ENCODE data around the gene TXN2. TPM values are rescaled to one million over a fixed set of nuclear protein-coding genes. Genes with fewer than 3 reads are reported as not detected.
A peak's percentile ranks its signal among the peaks of the same experiment; 100 is the strongest.
"Not testable (repeated sequence)": the region's sequence is repeated elsewhere in the genome, so short reads cannot be mapped to it uniquely, and the experiment has no call there.

TXN2 gene
- total RNA-seq, 1 donor from 2014 or later, result 127 TPM

DNA sequence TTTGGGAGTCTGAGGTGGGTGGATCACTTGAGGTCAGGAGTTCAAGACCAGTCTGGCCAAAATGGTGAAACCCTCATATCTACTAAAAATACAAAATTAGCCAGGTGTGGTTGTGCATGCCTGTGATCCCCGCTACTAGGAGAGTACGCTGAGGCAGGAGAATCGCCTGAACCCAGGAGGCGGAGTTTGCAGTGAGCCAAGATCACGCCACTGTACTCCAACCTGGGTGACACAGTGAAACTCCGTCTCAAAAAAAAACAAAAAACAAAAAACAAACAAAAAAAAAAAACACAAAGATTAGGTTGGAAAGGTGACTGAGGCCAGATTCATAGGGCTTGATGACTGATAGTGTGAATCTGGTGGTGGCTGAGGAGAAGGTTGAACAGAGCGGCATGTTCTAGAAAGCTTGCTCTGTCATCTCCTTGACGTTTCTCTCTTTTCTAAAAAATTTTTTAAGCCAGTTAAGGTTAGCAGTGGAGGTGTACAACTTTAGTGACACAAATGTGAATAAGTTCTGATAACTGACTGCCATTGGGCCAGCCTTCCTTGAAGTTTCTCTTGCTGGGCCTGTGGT lies 40.9 kb downstream of the TXN2 start:
- DNase-seq (ENCODE audit: missing footprints), result no peak
- ATAC-seq, result no peak
- intact Hi-C loops (cut with DNase I), result no loop called here

DNA sequence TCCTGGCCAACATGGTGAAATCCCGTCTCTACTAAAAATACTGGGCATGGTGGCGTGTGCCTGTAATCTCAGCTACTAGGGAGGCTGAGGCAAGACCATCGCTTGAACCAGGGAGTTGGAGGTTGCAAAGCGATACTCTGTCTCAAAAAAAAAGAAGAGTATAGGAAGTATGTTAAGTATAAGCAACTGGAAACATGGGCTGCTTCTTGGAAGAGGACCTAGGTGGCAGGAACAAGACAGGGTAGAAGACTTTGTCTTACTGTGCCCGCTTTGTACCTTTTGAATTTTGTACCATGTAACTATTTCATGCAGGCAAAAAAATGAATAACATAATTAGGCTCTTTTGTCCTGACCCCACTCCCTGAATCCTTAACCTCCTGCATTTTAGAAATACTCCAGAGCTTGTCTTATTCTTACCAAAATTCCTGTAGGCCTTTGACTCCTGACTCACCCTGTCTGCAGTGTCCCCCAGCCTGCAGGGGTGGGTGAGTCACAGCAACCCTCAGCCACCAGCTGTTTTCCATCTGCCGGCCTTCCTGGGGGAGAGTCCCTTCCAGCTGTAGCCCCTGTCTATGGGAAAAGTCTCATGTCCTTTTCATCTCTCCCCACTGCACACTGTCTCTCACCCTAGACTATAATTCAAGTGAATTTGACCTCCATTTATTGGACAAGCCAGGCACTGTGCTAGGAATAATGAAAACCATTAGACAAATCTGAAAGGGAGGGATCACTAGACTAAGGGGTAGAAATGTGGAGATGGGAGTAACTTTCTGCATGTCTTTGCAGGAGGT lies 41.8 kb downstream of the TXN2 start:
- DNase-seq (ENCODE audit: missing footprints), result no peak
- intact Hi-C loops (cut with DNase I), result no loop called here
- ATAC-seq, result peak; percentile 88

DNA sequence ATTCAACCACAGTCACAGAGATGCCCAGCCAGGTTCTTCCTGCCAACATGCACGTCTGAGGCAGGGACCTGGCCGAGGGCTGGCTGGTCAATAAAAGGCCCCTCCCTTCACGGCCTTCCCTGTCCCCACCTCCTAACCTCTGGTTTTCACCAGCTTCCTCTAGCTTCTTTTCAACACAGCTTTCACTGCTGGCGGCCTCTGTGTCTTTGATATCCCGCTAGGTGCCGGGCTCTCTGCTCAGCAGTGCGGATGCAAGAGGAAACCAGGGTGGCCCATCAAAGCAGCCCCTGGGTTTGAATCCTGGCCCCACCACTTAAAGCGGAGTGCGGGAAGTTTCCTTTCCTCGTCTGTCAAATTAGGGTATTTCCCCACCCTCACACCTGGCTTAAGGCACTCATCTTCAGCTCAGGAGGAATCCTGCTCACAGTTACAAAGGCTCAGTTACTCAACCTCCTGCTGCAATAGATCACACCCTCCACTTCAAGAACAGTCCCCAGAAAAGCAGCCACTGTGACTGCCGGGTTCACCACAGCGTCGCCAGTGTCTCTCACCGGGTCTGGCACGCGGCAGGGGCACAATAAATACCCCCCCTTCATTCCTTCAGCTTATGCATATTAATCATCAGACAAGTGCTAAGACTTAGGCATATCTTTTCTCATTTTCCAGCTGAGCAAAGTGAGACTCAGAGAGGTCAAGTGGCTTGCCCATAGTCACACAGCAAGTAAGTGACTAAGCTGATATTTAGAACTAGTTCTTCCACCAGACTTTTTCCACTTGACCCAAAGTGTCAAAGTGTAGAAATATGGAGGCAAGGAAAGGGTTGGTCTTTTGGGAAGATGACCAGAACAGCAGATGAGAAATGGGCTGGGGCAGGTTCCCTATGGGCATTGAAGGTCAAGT lies 45.7 kb downstream of the TXN2 start:
- no peak for DNase-seq (ENCODE audit: missing footprints)
- no peak for ATAC-seq
- intact Hi-C loops (cut with DNase I), result no loop called here

DNA sequence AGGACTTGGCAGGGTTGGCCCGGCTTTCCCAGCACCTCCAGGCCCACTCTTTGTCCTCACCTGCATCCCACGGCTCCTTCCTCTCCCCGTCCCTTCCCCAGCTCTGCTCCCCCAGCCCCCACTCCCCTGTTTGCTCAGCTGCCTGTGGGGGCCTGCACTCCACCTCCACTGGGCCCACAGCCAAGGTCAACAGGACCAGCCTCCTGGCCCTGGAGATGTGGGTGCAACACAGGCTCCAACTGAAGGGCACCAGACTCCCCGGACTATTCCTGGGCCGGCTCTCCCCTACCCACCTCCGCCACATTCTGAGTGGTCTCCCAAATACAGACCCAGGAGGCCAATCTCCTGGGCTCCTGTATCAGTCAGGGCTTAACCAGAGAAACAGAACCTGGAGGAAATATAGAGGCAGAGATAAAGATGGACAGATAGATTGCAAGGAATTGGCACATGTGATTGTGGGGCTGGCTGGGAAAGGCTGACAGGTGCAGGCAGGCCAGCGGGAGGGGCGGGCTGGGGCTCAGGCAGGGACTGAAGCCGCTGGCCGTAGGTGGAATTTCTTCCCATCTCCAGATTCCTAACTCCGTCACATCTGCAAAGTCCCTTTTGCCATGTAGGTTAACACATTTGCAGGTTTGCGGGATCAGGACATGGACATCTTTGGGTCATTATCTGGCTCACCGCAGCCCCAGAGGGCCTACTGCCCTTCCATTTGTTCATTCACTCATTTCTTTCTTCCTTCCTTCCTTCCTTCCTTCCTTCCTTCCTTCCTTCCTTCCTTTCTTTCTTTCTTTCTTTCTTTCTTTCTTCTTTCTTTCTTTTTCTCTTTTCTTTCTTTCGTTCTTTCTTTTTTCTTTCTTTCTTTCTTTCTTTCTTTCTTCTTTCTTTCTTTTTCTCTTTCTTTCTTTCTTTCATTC lies 47.9 kb downstream of the TXN2 start:
- no peak for ATAC-seq
- DNase-seq (ENCODE audit: missing footprints), result no peak
- intact Hi-C loops (cut with DNase I), result no loop called here

DNA sequence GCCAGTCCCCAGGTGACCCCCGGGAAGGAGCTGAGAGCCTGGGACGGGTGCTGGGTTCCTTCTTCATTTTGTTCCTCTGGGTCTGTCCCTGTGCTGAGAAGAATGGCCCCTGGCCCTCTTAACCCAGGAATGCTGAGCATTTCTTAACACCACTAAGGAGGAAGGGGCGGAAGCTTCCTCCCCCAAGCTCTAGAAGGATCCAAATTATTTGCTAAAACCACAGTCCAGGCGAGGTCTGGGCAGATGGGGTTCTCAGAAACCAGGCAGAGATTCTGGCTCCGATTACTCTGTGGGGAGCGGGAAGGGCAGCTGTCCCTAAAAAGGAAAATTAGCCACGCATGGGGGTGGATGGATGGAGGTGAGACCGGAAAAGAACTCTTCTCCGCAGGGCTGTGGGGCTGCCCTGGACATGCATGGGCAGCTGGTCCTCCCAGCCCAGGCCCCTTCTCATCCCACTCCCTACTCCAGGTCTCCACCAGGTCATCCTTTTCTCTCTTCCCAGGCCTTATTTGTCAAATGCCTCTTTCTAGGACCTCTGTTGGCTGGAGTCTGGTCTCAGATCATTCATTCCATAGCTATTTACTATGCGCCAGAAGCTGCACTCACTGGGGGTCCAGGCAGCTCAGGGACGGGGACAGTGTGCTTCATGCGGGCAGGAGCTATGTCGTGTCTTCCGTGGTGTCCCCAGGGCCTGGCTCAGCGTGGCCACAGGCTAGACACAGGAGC lies 48.7 kb downstream of the TXN2 start:
- DNase-seq (ENCODE audit: missing footprints) (no peak), ATAC-seq (no peak)
- intact Hi-C loops (cut with DNase I), result no loop called here

DNA sequence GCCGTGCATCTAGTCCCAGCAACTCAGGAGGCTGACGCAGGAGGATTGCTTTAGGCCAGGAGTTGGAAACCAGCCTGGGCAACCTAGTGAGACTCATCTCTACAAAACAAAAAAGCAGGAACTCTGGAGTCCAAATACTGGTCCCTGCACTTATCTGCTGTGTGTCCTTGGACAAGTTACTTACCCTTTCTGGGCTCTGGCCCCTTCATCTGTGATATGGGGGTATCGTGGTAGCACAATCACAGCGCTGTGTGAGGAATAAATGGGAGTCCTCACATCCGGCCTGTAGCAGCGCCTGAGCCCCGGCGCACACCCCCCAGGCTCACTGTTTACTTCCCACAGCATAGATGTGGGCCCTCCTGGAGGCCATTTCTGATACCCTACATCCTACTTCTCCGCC lies 49.5 kb downstream of the TXN2 start:
- DNase-seq (ENCODE audit: missing footprints) (no peak), ATAC-seq (no peak)
- intact Hi-C loops (cut with DNase I), result no loop called here

DNA sequence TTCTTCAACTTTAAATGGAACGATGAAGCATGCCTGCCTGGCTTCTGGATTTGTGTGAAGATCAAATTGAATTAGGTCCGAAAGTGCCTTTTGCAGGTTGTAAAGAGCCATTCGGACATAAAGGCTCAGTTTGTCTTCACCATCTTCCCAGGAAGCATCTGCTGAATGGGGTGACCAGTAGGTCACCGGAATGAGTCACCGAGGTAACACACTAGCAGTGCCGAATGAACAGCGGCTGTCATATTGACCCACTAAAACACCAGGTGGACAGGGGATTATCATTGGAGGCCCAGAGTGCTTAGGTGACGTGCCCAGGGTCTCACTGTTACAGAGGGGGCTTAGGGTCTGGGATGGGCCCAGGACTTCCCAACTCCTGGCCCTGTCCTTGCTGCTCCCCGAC lies 50.6 kb downstream of the TXN2 start:
- DNase-seq (ENCODE audit: missing footprints), result no peak
- intact Hi-C loops (cut with DNase I), result no loop called here
- no peak for ATAC-seq

DNA sequence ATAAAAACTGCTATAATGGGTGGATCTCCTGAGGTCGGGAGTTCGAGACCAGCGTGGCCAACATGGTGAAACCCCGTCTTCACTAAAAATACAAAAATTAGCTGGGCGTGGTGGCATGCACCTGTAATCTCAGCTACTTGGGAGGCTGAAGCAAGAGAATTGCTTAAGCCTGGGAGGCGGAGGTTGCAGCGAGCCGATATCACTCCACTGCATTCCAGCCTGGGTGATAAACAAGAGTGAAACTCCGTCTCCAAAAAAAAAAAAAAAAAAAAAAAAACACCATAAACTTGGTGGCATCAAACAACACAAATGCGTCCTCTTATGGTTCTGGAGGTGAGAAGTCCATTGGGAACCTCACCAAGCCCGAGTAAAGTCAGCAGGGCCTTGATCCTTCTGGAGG lies 53.5 kb downstream of the TXN2 start:
- ATAC-seq; DNase-seq (ENCODE audit: missing footprints); intact Hi-C loops (cut with DNase I): not testable (repeated sequence)

DNA sequence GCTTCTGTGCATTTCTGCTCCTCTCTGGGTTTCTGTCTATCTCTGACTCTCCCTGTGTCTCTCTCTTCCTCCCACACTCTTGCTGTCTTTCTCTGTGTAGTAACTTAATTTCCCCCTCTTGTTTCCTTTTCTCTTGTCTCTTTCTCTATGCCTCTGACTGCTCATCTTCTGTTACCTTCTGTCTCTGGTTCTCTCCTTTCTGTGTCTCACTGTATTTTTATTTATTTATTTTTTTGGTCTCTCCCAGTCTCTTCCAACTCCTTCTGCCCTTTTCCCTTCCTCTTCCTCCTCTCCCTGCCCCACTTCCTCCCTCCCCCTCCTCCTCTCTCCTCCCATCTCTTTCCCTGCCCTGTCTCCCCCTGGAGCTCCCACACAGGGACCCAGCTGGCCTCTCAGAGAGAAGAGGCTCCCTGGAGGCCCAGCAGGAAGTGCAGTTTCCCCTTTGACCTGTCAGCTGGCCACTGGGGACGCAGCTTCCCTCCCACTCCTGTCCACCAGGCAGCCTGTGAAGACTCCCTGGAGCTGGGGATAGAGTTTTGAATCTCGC lies 55.4 kb downstream of the TXN2 start:
- peak; percentile 83 for DNase-seq (ENCODE audit: missing footprints)
- intact Hi-C loops (cut with DNase I), result no loop called here

DNA sequence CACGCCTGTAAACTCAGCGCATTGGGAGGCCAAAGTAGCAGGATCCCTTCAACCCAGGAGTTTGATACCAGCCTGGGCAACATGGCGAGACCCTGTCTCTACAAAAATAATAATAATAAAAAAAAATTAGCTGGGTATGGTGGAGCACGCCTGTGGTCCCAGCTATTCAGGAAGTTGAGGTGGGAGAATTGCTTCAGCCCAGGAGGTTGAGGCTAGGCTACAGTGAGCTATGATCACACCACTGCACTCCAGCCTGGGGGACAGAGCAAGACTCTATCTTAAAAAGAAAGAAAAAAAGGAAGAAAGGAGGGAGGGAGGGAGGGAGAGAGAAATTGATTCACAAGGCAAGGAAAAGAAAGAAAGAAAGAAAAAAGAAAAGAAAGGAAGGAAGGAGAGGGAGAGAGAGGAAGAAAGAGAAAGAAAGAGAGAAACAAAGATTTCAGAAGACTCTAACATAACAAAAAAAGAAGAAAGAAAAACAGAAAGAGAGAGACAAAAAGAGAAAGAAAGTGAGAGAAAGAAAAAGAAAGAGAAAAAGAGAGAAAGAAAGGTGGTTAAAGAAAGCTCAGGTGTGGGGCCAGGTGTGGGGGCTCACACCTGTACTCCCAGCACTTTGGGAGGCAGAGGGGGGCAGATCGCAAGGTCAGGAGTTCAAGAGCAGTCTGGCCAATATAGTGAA lies 56.4 kb downstream of the TXN2 start:
- ATAC-seq (no peak), DNase-seq (ENCODE audit: missing footprints) (no peak)
- intact Hi-C loops (cut with DNase I), result loop anchor here (5.0 kb wide), 1 partner anchor 32 kb away; no protein-coding TSS in a partner anchor

More for the DNA sequence above, 55.4 kb downstream of the TXN2 start:
- ATAC-seq, result peak; percentile 66

DNA sequence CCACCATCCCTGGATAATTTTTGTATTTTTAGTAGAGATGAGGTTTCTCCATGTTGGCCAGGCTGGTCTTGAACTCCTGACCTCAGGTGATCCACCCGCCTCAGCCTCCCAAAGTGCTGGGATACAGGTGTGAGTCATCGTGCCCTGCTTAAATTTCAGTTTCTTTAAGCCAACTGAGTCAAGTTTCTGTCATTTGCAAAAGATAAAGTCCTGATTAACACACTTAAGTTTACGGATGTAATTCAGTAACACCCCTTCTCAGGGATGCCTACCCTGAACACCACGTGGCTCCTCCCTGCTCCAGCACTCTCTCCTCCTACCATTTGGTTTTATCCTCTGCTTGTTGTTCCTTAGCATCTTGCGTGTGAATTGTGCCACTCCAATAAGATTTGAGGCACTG lies 57.0 kb downstream of the TXN2 start:
- intact Hi-C loops (cut with DNase I), result loop anchor here (5.0 kb wide), 1 partner anchor 33 kb away; no protein-coding TSS in a partner anchor
- DNase-seq (ENCODE audit: missing footprints); ATAC-seq: not testable (repeated sequence)

DNA sequence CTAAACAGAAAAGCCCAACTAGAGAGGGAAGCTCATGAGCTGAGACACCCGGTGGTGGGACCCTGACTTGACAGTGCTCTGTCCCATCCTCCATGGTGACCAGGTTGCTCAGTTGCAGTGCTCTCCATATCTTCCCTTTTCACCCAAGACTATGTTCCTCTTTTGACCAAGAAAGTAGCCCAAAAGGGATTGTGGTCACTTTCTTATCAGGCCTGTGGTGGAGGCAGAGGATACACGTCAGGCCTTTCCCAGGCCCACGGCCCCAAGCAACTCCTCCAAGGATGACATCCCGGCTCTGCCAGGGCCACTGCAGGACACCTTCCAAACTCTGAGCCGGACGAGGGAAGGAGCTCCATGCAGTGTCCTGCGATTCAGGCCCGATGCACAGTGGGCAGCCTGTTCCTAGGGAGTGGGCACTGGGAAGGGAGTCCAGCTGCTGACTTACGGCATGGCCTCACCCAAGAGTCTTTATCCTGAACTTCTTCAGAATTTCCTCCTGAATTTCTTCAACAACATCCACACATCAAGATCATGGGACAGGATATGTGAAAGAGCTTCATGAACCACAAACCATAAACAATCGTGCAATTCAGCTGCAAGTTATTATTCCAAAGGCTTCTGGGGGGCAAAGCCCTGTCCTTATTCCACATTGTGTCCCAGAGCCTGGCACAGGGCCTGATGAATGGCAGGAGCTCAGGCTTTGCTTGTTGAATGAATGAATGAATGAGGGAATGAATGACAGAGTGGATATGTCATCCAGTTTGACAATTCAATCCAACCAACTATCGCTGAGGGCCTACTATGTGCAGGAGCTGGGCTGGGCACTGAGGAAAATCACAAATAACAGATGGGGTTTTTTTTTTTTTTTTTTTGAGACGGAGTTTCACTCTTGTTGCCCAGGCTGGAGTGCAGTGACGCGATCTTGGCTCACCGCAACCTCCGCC lies 57.7 kb downstream of the TXN2 start:
- intact Hi-C loops (cut with DNase I), result loop anchor here (5.0 kb wide), 1 partner anchor 34 kb away; no protein-coding TSS in a partner anchor
- ATAC-seq (no peak), DNase-seq (ENCODE audit: missing footprints) (no peak)

DNA sequence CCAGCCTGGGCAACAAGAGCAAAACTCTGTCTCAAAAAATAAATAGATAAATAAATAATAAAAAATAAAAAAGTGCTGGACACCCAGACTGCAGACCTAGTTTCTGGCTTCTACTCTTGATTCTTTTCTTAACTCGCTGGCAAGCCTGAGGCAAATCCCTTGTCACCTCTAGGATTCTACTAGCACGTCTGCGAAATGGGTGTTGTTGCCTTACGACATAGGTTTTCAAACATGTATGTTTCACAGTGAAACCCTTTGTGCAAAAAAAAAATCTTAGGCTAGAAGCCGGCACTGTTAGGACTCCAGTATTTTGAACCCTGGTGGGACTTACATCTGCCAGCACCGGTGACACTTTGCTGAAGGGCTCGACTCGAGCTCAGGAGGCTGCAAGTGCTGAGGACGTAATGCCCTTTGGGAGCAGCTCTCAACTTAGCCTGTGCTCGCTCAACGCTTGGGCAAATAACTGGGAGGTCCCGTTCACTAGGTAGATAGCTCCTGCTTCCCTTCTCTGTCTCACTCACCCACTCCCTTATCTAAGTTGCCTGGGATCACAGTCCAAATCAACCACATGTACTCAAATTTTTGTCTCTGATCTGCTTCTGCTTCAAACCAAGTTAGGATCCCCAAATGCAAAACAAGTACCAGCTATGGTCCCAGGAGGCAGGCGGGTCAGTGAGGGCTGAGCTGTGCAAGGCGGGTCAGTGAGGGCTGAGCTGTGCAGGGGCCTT lies 59.0 kb downstream of the TXN2 start:
- intact Hi-C loops (cut with DNase I), result loop anchor here (5.0 kb wide), 1 partner anchor 35 kb away; no protein-coding TSS in a partner anchor
- DNase-seq (ENCODE audit: missing footprints), result no peak
- no peak for ATAC-seq

DNA sequence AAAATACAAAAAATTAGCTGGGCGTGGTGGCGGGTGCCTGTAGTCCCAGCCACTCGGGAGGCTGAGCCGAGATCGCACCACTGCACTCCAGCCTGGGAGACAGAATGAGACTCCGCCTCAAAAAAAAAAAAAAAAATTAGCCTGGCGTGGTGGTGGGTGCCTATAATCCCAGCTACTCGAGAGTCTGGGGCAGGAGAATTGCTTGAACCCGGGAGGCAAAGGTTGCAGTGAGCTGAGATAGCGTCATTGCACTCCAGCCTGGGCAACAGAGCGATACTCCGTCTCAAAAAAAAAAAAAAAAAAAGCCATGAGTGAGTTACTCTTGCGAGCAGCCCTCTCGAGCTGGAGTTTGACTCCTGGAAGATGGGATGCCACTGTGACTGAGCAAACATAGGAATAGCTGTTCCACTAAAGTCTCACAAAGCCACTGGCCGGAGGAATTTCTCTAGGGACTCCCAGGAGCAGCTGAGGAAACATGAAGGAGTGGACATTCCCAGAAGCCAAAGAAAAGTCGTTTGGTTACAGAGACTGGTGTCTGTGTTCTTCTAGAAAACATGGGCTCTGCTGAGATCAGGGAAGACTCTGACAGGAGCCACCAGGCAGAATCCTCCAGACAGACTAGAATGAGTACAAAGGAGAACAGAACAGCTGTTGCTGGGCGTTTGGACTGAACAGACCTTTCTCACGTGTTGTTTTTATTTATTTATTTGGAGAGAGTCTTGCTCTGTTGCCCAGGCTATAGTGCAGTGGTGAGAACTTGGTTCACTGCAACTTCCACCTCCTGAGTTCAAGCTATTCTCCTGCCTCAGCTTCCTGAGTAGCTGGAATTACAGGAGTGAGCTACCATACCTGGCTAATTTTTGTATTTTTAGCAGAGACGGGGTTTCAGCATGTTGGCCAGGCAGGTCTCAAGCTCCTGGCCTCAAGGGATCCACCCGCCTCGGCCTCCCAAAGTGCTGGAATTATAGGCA lies 61.2 kb downstream of the TXN2 start:
- ATAC-seq (peak; percentile 50), DNase-seq (ENCODE audit: missing footprints) (no peak)
- intact Hi-C loops (cut with DNase I), result loop anchor here (5.0 kb wide), 2 partner anchors 37 to 52 kb away; no protein-coding TSS in a partner anchor
